A549 (cell line): ENCODE measurements around the gene IL18BP.

Experiments used
- CEBPB ChIP-seq, 2 experiments: fragments of >200 bp in 1 of 2; sonication (Bioruptor Twin) in 1 of 2; formaldehyde crosslinking in 1 of 2; IDR thresholded peaks; 2 replicates each; pipeline ENCODE4 v1.6.1; 2012 to 2016
- CHD2 ChIP-seq: fragments of 150-350 bp; IDR thresholded peaks from 2 replicates; pipeline ENCODE4 v1.6.1; 2014; ENCODE audit warnings: low read length; ENCODE audit not compliant: partially characterized antibody
- CTCF ChIP-seq: fragments of >200 bp; sonication (Bioruptor Twin); formaldehyde crosslinking; IDR thresholded peaks from 3 replicates; pipeline ENCODE4 v1.5.1; 2016
- EHMT2 ChIP-seq: fragments of 200-600 bp; sonication (generic); IDR thresholded peaks from 2 replicates; pipeline ENCODE4 v1.6.1; 2016; ENCODE audit warnings: antibody characterized with exemption, low read depth, mild to moderate bottlenecking, moderate library complexity
- ESRRA ChIP-seq: fragments of 150-350 bp; IDR thresholded peaks from 2 replicates; pipeline ENCODE4 v1.6.1; 2014; ENCODE audit warnings: mild to moderate bottlenecking, low read length, borderline replicate concordance
- JUN ChIP-seq, 2 experiments: fragments of >200 bp; sonication (Bioruptor Twin); formaldehyde crosslinking; IDR thresholded peaks; 2 replicates in 1 of 2; 3 replicates in 1 of 2; pipeline ENCODE4 v1.6.1; 2016 to 2017
- MAX ChIP-seq: IDR thresholded peaks from 2 replicates; pipeline ENCODE4 v1.6.1; 2012
- SMC3 ChIP-seq: fragments of >200 bp; sonication (Bioruptor Twin); formaldehyde crosslinking; IDR thresholded peaks from 3 replicates; pipeline ENCODE4 v1.6.1; 2018; ENCODE audit warnings: inconsistent platforms
- USF2 ChIP-seq: fragments of 450-650 bp; IDR thresholded peaks from 2 replicates; pipeline ENCODE4 v1.6.1; 2014; ENCODE audit warnings: antibody characterized with exemption

GRCh38 chr11:72018171-72018570 lies 19.5 kb downstream of the IL18BP start:
- TF ChIP-seq CTCF (no peak), USF2 (no peak), CEBPB (IDR thresholded peaks at IDR 0.05) (no peak), ESRRA (no peak), CHD2 (no peak), JUN (IDR thresholded peaks at IDR 0.05) (no peak), SMC3 (no peak), EHMT2 (no peak), MAX (no peak)
